ENCODE results near the gene NUDT15. TPM values are rescaled to one million over a fixed set of nuclear protein-coding genes. Genes with fewer than 3 reads are reported as not detected.

NUDT15 gene
- total and polyA plus RNA-seq, 10 of the 15 experiments (the other 5 are each of a cell fraction or from before 2014, with no cell fraction given): 11.4 to 26.7 (median 18.0) TPM

DNA sequence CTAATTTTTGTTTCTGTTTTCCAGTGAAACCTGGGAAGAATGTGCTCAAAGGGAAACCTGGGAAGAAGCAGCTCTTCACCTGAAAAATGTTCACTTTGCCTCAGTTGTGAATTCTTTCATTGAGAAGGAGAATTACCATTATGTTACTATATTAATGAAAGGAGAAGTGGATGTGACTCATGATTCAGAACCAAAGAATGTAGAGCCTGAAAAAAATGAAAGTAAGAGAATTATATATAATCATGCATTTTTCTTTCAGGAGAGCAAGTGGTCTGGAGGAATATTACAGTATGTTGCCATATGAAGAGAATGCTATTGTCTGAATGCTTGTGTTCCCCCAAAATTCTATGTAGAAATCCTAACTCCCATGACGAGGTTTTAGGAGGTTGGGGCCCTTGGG lies 3.4 kb downstream of the NUDT15 start (continued):
- TF ChIP-seq, protein P1, sequence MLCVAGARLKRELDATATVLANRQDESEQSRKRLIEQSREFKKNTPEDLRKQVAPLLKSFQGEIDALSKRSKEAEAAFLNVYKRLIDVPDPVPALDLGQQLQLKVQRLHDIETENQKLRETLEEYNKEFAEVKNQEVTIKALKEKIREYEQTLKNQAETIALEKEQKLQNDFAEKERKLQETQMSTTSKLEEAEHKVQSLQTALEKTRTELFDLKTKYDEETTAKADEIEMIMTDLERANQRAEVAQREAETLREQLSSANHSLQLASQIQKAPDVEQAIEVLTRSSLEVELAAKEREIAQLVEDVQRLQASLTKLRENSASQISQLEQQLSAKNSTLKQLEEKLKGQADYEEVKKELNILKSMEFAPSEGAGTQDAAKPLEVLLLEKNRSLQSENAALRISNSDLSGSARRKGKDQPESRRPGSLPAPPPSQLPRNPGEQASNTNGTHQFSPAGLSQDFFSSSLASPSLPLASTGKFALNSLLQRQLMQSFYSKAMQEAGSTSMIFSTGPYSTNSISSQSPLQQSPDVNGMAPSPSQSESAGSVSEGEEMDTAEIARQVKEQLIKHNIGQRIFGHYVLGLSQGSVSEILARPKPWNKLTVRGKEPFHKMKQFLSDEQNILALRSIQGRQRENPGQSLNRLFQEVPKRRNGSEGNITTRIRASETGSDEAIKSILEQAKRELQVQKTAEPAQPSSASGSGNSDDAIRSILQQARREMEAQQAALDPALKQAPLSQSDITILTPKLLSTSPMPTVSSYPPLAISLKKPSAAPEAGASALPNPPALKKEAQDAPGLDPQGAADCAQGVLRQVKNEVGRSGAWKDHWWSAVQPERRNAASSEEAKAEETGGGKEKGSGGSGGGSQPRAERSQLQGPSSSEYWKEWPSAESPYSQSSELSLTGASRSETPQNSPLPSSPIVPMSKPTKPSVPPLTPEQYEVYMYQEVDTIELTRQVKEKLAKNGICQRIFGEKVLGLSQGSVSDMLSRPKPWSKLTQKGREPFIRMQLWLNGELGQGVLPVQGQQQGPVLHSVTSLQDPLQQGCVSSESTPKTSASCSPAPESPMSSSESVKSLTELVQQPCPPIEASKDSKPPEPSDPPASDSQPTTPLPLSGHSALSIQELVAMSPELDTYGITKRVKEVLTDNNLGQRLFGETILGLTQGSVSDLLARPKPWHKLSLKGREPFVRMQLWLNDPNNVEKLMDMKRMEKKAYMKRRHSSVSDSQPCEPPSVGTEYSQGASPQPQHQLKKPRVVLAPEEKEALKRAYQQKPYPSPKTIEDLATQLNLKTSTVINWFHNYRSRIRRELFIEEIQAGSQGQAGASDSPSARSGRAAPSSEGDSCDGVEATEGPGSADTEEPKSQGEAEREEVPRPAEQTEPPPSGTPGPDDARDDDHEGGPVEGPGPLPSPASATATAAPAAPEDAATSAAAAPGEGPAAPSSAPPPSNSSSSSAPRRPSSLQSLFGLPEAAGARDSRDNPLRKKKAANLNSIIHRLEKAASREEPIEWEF (IDR thresholded peaks at IDR 0.05; ENCODE audit: insufficient replicate concordance, low read depth, low read length): no peak
- TF ChIP-seq, protein P2, sequence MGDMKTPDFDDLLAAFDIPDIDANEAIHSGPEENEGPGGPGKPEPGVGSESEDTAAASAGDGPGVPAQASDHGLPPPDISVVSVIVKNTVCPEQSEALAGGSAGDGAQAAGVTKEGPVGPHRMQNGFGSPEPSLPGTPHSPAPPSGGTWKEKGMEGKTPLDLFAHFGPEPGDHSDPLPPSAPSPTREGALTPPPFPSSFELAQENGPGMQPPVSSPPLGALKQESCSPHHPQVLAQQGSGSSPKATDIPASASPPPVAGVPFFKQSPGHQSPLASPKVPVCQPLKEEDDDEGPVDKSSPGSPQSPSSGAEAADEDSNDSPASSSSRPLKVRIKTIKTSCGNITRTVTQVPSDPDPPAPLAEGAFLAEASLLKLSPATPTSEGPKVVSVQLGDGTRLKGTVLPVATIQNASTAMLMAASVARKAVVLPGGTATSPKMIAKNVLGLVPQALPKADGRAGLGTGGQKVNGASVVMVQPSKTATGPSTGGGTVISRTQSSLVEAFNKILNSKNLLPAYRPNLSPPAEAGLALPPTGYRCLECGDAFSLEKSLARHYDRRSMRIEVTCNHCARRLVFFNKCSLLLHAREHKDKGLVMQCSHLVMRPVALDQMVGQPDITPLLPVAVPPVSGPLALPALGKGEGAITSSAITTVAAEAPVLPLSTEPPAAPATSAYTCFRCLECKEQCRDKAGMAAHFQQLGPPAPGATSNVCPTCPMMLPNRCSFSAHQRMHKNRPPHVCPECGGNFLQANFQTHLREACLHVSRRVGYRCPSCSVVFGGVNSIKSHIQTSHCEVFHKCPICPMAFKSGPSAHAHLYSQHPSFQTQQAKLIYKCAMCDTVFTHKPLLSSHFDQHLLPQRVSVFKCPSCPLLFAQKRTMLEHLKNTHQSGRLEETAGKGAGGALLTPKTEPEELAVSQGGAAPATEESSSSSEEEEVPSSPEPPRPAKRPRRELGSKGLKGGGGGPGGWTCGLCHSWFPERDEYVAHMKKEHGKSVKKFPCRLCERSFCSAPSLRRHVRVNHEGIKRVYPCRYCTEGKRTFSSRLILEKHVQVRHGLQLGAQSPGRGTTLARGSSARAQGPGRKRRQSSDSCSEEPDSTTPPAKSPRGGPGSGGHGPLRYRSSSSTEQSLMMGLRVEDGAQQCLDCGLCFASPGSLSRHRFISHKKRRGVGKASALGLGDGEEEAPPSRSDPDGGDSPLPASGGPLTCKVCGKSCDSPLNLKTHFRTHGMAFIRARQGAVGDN (IDR thresholded peaks at IDR 0.05): no peak
- TF ChIP-seq, protein P3, sequence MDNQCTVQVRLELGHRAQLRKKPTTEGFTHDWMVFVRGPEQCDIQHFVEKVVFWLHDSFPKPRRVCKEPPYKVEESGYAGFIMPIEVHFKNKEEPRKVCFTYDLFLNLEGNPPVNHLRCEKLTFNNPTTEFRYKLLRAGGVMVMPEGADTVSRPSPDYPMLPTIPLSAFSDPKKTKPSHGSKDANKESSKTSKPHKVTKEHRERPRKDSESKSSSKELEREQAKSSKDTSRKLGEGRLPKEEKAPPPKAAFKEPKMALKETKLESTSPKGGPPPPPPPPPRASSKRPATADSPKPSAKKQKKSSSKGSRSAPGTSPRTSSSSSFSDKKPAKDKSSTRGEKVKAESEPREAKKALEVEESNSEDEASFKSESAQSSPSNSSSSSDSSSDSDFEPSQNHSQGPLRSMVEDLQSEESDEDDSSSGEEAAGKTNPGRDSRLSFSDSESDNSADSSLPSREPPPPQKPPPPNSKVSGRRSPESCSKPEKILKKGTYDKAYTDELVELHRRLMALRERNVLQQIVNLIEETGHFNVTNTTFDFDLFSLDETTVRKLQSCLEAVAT (IDR thresholded peaks at IDR 0.05): no peak
- TF ChIP-seq CEBPB (IDR thresholded peaks at IDR 0.05; ENCODE audit: borderline replicate concordance in 1 of 2, low read depth in 2 of 2, low read length in 2 of 2) (no peak), BCL11A (IDR thresholded peaks at IDR 0.05; ENCODE audit: low read depth, low read length) (no peak), MYC (IDR thresholded peaks at IDR 0.05; ENCODE audit: insufficient read depth, insufficient read length, insufficient replicate concordance, low read length, severe bottlenecking) (no peak)

Measured in GM12878 (cell line).